K562 (cell line): ENCODE measurements around the gene SLC39A13. TPM values are rescaled to one million over a fixed set of nuclear protein-coding genes. Genes with fewer than 3 reads are reported as not detected.
A peak's percentile ranks its signal among the peaks of the same experiment; 100 is the strongest.

Experiments
- ATF4 ChIP-seq: fragments of 450-650 bp; formaldehyde crosslinking; IDR thresholded peaks from 2 replicates; pipeline ENCODE4 v1.4.0; 2022; ENCODE audit warnings: mild to moderate bottlenecking, moderate library complexity
- CBX3 ChIP-seq, 2 experiments: IDR thresholded peaks; 1 replicate in 1 of 2; 2 replicates in 1 of 2; pipeline ENCODE4 v1.6.1; 2012; ENCODE audit warnings: inconsistent platforms in 2 of 2, low read length in 2 of 2, borderline replicate concordance in 1 of 2, control low read depth in 1 of 2
- DPF2 ChIP-seq: fragments of 450-650 bp; IDR thresholded peaks from 2 replicates; pipeline ENCODE4 v1.6.1; 2016
- GTF3C2 ChIP-seq: IDR thresholded peaks from 3 replicates; pipeline ENCODE4 v1.6.1; 2011; ENCODE audit warnings: borderline replicate concordance, mild to moderate bottlenecking, moderate library complexity; ENCODE audit not compliant: insufficient read length; ENCODE audit errors: extremely low read depth
- HDGF ChIP-seq: fragments of 450-650 bp; IDR thresholded peaks from 2 replicates; pipeline ENCODE4 v1.6.1; 2016
- HNRNPK ChIP-seq: fragments of 200-400 bp; formaldehyde crosslinking; IDR thresholded peaks from one replicate; pipeline ENCODE4 v1.6.1; 2018; ENCODE audit warnings: mild to moderate bottlenecking, low read depth, low read length; ENCODE audit not compliant: poor library complexity, severe bottlenecking
- IRF1 ChIP-seq: sonication (generic); formaldehyde crosslinking; IDR thresholded peaks from 2 replicates; pipeline ENCODE4 v1.8.0; 2022; ENCODE audit warnings: missing genetic modification reagents, mild to moderate bottlenecking, borderline replicate concordance
- JUN ChIP-seq, 2 experiments: sonication (generic) in 1 of 2; formaldehyde crosslinking in 1 of 2; IDR thresholded peaks; 2 replicates each; pipeline versions ENCODE4 v1.6.1 to v1.8.0; 2012 to 2022; ENCODE audit warnings: borderline replicate concordance in 2 of 2, mild to moderate bottlenecking in 2 of 2, improper control_type of control experiment in 1 of 2, low read depth in 1 of 2, low read length in 1 of 2, missing genetic modification reagents in 1 of 2
- MTF1 ChIP-seq: fragments of 250-450 bp; sonication (Bioruptor Pico); IDR thresholded peaks from 2 replicates; pipeline ENCODE4 v1.9.0; 2021; ENCODE audit warnings: moderate library complexity, mild to moderate bottlenecking, inconsistent platforms, borderline replicate concordance
- MXD1 ChIP-seq: fragments of 250-450 bp; sonication (Bioruptor Pico); IDR thresholded peaks from 2 replicates; pipeline ENCODE4 v1.8.0; 2021; ENCODE audit warnings: borderline replicate concordance, mild to moderate bottlenecking, moderate library complexity; ENCODE audit not compliant: poor library complexity, severe bottlenecking
- NBN ChIP-seq: fragments of 450-650 bp; IDR thresholded peaks from 2 replicates; pipeline ENCODE4 v1.6.1; 2016; ENCODE audit warnings: low read depth, mild to moderate bottlenecking
- NFXL1 ChIP-seq: fragments of 450-650 bp; formaldehyde crosslinking; IDR thresholded peaks from 2 replicates; pipeline ENCODE4 v1.4.0; 2021; ENCODE audit warnings: mild to moderate bottlenecking
- NR1H2 ChIP-seq: sonication (generic); formaldehyde crosslinking; IDR thresholded peaks from 2 replicates; pipeline ENCODE4 v1.4.0; 2020; ENCODE audit warnings: mild to moderate bottlenecking, missing genetic modification reagents
- RBM15 ChIP-seq: fragments of 200-400 bp; formaldehyde crosslinking; IDR thresholded peaks from 2 replicates; pipeline ENCODE4 v1.6.1; 2018; ENCODE audit warnings: mild to moderate bottlenecking, low read length, moderate library complexity; ENCODE audit not compliant: insufficient read depth
- RBM25 ChIP-seq: fragments of 200-400 bp; formaldehyde crosslinking; IDR thresholded peaks from 2 replicates; pipeline ENCODE4 v1.6.1; 2018; ENCODE audit warnings: low read length, low read depth, moderate library complexity; ENCODE audit not compliant: severe bottlenecking
- SNAPC5 ChIP-seq: fragments of 250-450 bp; sonication (Bioruptor Pico); IDR thresholded peaks from 2 replicates; pipeline ENCODE4 v1.8.0; 2021; ENCODE audit warnings: moderate library complexity, mild to moderate bottlenecking, inconsistent platforms
- SRSF9 ChIP-seq: fragments of 200-400 bp; formaldehyde crosslinking; IDR thresholded peaks from 2 replicates; pipeline ENCODE4 v1.6.1; 2017; ENCODE audit warnings: low read depth, low read length, borderline replicate concordance
- TCF7L2 ChIP-seq: fragments of 150-350 bp; IDR thresholded peaks from 2 replicates; pipeline ENCODE4 v1.6.1; 2016; ENCODE audit warnings: low read depth, mild to moderate bottlenecking, low read length, moderate library complexity
- WHSC1 ChIP-seq: IDR thresholded peaks from one replicate; pipeline ENCODE4 v1.6.1; 2012; ENCODE audit warnings: low read length, control low read depth, inconsistent platforms
- ZNF146 ChIP-seq: IDR thresholded peaks from one replicate; pipeline ENCODE4 v1.6.1; 2018; ENCODE audit warnings: missing compliant biosample characterization; ENCODE audit not compliant: unreplicated experiment
- ZNF23 ChIP-seq: fragments of 250-450 bp; sonication (Bioruptor Pico); IDR thresholded peaks from 2 replicates; pipeline ENCODE4 v1.4.0; 2020; ENCODE audit warnings: mild to moderate bottlenecking
- ZNF41 ChIP-seq: fragments of 250-450 bp; sonication (Bioruptor Pico); conservative IDR thresholded peaks from 2 replicates; pipeline ENCODE4 v1.4.0; 2020; ENCODE audit warnings: mild to moderate bottlenecking
- polyA plus RNA-seq, 8 experiments: library from polyadenylated mRNA; depleted of rRNA in 4 of 8; stranded (reverse) in 5 of 8; unstranded in 3 of 8; fragments of >200 nt; fragmentation: Nextera tagmentation in 2 of 8; fragmentation: Illumina TruSeq in 1 of 8; extraction: Ambion mirVana in 2 of 8; extraction: Trizol in 1 of 8; gene quantifications; 2 replicates each; pipeline versions ENCODE4 v1.2.1 to v1.2.3, GENCODE V29; 2011 to 2014; ENCODE audit warnings: inconsistent platforms in 1 of 8, missing spikeins in 1 of 8
- total RNA-seq, 7 experiments: library from RNA; depleted of rRNA in 6 of 7; stranded (reverse); fragments of >200 nt in 6 of 7; fragmentation: Illumina TruSeq in 2 of 7; extraction: Trizol in 2 of 7; gene quantifications; 2 replicates each; pipeline versions ENCODE4 v1.2.1 to v1.2.3, GENCODE V29; 2011 to 2021; ENCODE audit warnings: low replicate concordance in 1 of 7

Gene SLC39A13
- total and polyA plus RNA-seq, 9 of the 15 experiments (the other 6 are each of a cell fraction or from before 2014, with no cell fraction given): 0.17 to 15.9 (median 3.2) TPM

GRCh38 chr11:47426062-47426956 lies 17.9 kb downstream of the SLC39A13 start, which contains the start of gene PSMC3 (continued):
- TF ChIP-seq RBM15: no peak
- no peak for TF ChIP-seq SNAPC5 (CRISPR knock-in tag)
- TF ChIP-seq NBN: no peak
- TF ChIP-seq GTF3C2: no peak
- 0 out of 2 replicates have a peak, but pooled peaks have one; percentile 22 for TF ChIP-seq ATF4
- TF ChIP-seq HDGF: no peak
- peak; percentile 7 for TF ChIP-seq MXD1
- no peak for TF ChIP-seq IRF1 (CRISPR knock-in tag)
- TF ChIP-seq TCF7L2: no peak
- TF ChIP-seq ZNF41 (CRISPR knock-in tag): no peak
- TF ChIP-seq HNRNPK: no peak
- TF ChIP-seq CBX3 (IDR thresholded peaks at IDR 0.05; ENCODE audit: borderline replicate concordance in 1 of 2, low read length in 2 of 2): no peak; a peak in 1 of 3 replicates
- 0 out of 2 replicates have a peak, but pooled peaks have one; percentile 23 for TF ChIP-seq JUN (IDR thresholded peaks at IDR 0.05; ENCODE audit: borderline replicate concordance, low read depth, low read length)
- TF ChIP-seq JUN (CRISPR knock-in tag; IDR thresholded peaks at IDR 0.05; ENCODE audit: borderline replicate concordance): no peak
- TF ChIP-seq ZNF146: no peak
- no peak for TF ChIP-seq DPF2
- TF ChIP-seq MTF1 (CRISPR knock-in tag): no peak
- no peak for TF ChIP-seq WHSC1
- no peak for TF ChIP-seq SRSF9
- no peak for TF ChIP-seq NFXL1 (CRISPR knock-in tag)
- TF ChIP-seq RBM25: no peak
- TF ChIP-seq ZNF23 (CRISPR knock-in tag): no peak
- no peak for TF ChIP-seq NR1H2 (CRISPR knock-in tag)
